Activated CD4-positive, CD25-positive, alpha-beta regulatory T cell (primary cell): Measurements from ENCODE around the gene DDR2.
"Not testable (repeated sequence)": the region's sequence is repeated elsewhere in the genome, so short reads cannot be mapped to it uniquely, and the experiment has no call there.

Experiments
- DNase-seq, 4 experiments: peaks; one replicate each; lab custom pipeline; 2025; lab: John Stamatoyannopoulos, UW

The DDR2 gene

DNA sequence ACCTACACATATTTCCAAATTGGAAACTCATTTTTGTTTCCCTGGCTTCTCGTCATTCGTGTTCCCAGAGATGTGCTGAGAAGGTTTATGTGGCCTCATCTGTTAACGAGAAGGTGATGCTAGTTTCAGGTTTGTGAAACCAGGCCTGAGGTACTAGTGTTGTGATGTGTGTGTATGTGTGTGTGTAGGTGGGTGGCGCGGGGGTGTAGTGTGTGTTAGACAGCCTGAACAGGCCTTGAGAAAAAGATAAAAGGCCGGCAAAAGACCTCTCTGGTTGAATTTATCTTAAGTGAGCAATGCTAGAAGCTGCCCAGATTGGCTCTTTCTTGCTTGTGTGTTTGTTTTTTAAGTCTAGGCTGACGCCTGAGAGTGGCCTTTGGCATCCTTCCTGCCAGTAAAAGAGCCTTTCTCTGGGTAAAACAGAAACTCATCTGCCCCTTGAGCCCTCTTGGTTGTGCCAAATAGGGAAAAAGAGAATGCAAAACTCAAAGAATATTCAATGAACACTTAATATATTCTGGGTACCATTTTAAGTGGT lies 92.4 kb downstream of the DDR2 start:
- DNase-seq = no peak

DNA sequence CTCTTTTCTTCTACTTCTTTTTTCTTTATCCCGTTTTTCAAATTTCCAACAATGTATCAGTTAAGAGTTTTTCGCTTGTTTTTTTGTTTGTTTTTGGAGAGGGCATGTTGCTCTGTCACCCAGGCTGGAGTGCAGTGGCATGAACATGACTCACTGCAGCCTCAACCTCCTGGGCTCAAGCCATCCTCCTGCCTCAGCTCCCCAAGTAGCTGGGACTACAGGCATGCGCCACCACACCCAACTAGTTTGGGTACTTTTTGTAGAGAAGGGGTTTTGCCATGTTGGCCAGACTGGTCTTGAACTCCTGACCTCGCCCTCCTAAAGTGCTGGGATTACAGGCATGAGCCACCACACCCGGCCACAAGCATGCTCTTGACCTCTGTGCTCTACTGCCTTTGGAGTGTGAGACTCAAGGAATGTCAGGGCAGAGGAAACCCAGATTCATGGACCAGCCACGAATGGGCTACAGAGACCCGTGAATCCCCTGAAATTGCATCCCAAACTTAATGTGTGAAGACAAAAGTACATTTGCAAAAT lies 93.1 kb downstream of the DDR2 start:
- DNase-seq = no peak

DNA sequence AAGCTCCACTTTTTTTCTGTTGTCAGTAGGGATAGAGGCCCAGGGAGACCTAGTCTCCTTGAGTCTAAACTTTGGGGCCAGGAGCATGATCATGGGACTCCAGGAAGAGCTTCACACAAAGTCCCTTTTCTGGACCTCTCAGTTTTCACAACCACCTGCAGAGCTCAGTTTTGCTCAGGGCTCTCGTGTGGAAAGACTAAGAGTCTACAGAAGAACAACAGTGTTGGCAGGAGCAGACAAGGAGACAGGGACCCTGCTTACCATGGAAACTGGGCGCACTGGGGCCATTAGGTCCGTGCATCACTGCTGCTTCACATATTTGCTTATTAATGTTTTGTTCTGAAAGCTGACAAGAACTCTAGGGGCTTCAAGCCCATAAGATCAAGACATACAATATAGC lies 94.3 kb downstream of the DDR2 start:
- DNase-seq = no peak

DNA sequence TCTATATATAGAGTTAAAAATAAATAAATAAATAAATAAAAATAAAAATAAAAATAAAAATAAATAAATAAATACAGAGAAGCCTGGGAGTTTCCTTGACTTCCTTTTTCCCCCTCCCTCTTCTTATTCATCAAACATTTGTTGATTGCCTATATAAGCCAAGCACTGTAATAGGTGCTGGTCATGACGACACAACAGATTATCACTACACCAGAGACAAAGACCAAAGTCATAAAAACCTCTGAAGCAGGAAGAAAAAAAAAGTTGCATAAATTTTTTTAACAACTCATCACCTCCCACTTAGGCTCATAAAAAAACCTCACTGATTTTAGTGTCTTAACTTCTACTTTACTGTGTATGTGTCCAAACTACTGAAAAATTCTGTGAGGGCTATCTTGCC lies 95.2 kb downstream of the DDR2 start:
- not testable (repeated sequence) for DNase-seq

DNA sequence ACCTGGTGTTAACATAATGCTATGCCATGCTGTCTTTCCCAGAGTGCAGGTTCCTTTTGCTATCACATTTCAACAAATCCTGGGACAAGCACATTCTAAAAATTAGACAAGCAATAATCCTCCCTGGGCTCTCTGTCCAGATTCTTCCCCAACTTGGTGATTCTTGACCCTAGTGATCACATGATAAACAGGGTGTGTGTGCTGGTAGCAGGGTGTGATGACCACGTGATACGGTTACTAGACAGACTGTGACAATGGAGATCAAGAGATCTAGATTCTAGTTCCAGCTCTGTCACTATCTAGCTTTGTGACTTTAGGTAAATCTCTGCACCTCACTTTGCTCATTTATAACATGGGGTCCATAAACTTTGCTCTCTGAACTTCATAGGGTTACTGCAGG lies 96.3 kb downstream of the DDR2 start:
- DNase-seq = no peak

DNA sequence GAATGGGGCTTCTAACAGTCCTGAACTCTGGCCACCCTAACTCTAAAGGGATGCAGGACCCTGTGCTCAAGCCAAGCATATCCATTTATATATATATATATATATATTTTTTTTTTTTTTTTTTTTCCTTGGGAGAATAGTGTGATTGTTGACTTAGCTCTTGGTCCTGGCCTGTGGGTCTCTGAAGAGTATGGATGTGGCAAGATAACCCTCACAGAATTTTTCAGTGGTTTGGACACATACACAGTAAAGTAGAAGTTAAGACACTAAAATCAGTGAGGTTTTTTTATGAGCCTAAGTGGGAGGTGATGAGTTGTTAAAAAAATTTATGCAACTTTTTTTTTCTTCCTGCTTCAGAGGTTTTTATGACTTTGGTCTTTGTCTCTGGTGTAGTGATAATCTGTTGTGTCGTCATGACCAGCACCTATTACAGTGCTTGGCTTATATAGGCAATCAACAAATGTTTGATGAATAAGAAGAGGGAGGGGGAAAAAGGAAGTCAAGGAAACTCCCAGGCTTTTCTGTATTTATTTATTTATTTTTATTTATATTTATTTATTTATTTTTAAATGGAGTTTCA lies 97.0 kb downstream of the DDR2 start:
- DNase-seq = not testable (repeated sequence)

- DNase-seq = no peak
These were observed 99.8 kb downstream of the DDR2 start for GRCh38 chr1:162732094-162732493.

DNA sequence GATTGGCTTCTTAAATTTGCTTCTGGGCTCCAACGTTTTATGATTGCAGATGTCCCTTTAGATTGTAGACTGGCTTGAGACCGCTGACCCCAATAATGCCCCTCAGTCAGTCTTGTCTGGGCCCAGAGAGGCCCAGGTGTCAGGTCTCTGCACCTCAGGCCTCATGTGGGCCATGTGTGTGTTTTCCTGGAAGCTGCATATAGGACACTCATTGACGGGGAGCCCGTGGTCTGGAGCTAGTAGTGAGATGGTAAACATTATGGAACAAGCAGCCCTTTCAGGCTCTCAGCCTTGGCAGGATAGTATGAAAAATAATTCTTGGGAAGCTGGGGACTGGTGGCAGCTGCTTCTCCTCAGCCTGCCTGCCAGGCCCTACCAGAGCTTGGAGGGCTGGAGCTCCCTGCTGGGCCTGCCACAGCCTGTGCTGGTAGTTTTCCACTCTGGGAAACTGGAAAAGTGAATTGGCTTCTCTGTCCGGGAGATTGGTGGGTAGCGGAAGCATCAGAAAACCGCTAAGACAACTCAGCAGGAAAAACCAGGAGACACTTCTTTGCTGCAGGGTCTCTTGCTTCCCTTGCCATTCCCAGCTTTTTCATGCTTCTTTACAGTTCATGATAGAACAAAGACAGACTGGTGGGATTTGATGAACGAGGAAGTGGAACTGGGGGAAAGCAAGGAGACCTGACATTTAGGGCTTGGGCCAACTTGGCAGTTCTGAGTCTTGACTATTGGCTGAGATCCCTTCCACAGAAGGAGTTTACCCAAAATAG lies 100.5 kb downstream of the DDR2 start:
- DNase-seq = no peak

- no peak for DNase-seq
These were observed 101.0 kb downstream of the DDR2 start for GRCh38 chr1:162733336-162733590.

DNA sequence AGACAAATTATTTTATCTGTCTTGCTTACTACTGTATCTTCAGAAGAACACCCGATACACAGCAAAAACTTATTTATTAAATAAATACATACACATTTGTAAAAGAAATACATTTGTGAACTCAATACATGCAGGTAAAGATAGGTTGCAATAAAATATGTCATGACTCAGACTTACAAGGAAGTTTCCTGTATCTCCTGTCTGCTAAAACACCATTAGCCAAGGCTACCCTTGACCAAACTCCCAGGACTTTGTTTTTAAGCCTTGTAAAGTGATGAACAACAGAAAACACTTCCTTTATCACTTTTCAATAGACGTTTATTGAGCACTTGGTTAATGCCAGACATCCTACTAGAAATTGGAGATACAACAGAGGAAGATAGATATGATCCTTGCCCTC lies 101.8 kb downstream of the DDR2 start:
- DNase-seq = no peak

DNA sequence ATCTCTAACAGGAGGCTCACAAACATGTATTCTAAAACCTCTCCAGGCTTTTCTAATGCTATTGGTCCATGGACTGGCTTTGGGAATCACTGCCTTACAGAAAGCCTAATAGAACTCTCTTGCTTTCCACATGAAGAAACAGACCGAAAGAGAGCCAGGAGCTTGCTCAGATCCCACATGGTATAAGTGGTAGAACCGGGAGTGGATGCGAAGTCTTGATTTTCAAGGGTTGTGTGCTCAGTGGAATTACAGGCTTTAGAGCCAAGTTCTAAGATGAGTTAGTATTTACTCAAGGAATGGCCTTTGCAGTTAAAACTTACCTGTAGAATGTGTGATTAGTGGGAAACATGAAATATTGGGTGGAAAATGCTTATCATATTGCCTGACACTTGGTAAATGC lies 103.9 kb downstream of the DDR2 start:
- no peak for DNase-seq

DNA sequence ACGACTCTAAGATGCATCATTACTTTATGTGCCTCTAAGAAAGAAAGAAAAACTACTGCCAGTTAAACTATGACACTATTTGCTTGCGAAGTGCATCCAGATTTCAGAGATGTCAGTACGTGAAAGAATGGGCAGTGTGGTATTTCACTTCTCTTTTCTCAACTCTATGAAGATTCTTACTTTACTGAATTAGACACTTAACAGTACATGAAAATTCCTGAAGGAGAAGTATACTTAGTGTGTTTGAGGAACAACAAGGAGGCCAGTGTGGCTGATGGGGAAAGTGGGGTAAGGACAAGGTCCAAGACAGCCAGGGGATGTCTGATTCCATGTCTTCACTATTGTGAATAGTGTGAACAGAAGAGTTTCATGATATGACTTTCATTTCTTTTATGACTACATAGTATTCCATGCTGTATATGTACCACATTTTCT lies 104.4 kb downstream of the DDR2 start:
- DNase-seq = no peak

DNA sequence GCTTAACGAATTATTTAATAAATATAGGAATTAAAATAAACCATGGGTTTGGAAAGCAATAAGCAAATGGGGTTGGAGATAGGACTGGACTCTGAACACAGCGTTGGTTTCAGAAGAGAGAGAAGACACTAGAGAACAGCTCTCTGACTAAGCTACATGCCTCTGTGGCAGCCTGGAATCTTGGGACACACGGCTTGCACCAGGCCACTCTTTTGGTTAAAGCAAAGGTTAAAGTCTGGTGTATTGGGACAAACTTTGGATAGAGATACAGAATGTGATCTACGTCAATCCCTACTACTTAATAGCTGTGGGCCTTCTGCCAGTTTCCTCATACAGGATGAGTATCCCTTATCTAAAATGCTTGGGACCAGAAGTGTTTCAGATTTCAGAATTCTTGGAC lies 108.5 kb downstream of the DDR2 start:
- DNase-seq = no peak

DNA sequence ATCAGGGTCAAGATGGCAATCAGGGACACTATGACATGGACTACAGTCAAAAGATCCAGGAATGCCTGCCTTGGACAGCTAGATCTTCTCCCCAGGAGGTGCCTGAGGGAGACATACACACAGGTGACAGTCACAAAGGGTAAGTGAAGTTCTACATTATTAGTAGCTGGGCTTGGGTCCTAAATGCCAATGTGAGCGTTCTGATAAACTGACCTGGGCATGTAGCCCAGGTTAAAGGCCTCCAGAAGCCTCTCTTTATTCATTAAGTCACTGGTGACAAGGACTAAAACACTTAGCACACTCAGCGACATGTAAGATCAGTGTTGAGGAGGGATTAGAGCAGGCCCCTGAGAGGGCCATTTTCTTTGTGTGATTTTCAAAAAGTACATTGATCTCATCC lies 109.3 kb downstream of the DDR2 start:
- DNase-seq = no peak

- DNase-seq = not testable (repeated sequence)
These were observed 114.1 kb downstream of the DDR2 start for GRCh38 chr1:162746264-162746942.

DNA sequence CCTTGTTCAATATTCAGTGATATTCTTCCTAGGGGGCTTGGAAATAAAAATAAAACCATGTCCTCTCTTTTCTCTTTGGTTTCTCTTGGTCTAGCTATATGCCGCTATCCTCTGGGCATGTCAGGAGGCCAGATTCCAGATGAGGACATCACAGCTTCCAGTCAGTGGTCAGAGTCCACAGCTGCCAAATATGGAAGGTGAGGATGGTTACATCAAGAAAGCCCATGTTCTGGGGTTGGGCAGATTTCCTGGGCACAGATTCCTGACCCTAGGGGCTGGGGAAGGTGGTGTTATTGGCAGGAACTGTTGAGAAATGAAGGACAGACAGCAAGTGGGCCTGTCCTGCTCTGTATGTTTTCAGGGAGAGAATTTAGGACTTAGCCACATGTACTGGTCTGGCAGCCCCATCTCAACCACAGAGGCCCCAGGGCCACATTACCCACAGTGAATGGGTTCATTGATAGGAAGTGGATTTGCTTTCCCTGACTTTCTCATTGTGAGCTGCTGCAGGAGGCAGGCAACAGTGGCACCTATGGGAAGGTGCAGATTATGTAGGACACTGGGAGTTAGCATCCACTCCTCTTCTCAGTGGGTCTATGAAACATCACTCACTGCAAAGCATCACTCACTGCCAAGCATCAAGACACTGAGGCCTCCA lies 120.9 kb downstream of the DDR2 start:
- DNase-seq = no peak

DNA sequence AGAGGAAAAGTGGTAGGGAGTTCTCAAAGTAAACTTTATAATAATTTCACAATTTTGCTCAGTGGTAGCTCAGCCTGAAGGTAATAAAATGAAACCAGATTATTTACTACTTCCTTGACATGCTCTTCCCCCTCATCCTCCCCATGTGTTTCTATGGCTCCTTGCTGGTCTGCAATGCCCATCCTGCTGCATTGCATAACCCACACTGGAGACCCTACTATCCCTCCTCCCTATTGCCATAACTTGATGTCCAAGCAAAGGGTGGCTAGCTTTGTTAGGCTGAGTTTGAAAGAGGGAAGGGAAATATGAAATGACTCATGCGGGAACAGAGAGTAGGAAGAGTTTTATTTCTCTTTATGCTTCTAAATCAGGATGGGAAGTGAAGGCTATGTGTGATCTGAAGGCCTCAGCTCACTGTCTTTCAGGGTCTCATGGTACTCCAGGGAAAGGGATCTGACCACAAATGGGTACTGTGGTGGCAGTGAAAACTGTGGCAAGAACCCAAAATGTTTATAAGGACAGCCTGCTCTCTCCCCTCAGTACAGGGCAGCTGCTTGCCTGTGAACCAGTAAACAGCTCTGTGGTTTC lies 121.8 kb downstream of the DDR2 start:
- DNase-seq = no peak

- no peak for DNase-seq
These were observed 123.0 kb downstream of the DDR2 start for GRCh38 chr1:162755306-162755705.

GRCh38 chr1:162756523-162756922 lies 124.3 kb downstream of the DDR2 start:
- DNase-seq = no peak

DNA sequence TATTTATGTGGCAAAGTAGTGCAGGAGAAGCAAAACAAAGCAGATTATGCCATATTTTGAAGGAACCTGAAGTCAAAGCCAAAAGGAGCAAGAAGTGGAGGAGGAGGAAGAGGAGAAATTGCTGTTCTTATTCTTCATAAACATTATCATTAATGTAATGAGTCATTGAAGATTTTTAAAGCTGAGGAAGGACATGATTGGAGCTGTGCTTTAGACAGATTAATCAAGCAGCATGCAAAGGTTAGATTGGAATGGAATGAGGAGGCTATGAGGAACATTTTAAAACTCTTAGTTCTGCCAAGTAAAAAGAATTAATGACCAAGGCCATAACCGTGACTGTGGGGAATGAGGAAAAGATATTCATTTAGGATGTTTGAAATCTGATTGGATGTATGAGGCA lies 125.2 kb downstream of the DDR2 start:
- DNase-seq = no peak

GRCh38 chr1:162765788-162766187 lies 133.5 kb downstream of the DDR2 start:
- DNase-seq = no peak

GRCh38 chr1:162772571-162773154 lies 140.4 kb downstream of the DDR2 start:
- no peak for DNase-seq
